ENCODE results near the gene SHISA9.

Gene SHISA9

GRCh38 chr16:12904329-12904671, 2.9 kb downstream of the SHISA9 start:
- Histone ChIP-seq H3K27me3 (replicated peaks in 2 of 5; ENCODE audit: control insufficient read depth in 4 of 5, insufficient read depth in 5 of 5, low read length in 4 of 5) (peaks cover 5 to 92% (median 39%) of the 10 kb centered on the region in 5 experiments), H3K27ac (ENCODE audit: insufficient read depth in 1 of 2, low read depth in 1 of 2, low read length in 2 of 2, poor library complexity in 1 of 2, severe bottlenecking in 2 of 2) (no peak overlapping the region), H3K4me1 (ENCODE audit: control extremely low read depth in 1 of 4, control insufficient read depth in 4 of 4, insufficient read depth in 4 of 4, low read length in 3 of 4) (peaks cover 0 to 25% (median 14%) of the 10 kb centered on the region in 4 experiments), H3K4me3 (ENCODE audit: control insufficient read depth in 1 of 7, extremely low read depth in 1 of 7, insufficient read depth in 4 of 7, low read depth in 2 of 7, low read length in 6 of 7) (no peak overlapping the region), H3K36me3 (ENCODE audit: control insufficient read depth in 4 of 4, insufficient read depth in 4 of 4, low read length in 3 of 4) (no peaks in the 10 kb centered on the region), H3K9me3 (ENCODE audit: control extremely low read depth in 1 of 5, control insufficient read depth in 4 of 5, insufficient read depth in 2 of 5, low read depth in 1 of 5, low read length in 4 of 5) (no peaks in the 10 kb centered on the region)
- DNase-seq: no peak
- ChIA-PET POLR2A (no interaction called here), CTCF (interaction anchor here (1.3 to 2.4 kb wide), 2 partner anchors 10 to 548 kb away, joined by 3 to 7 read pairs; no protein-coding TSS in a partner anchor)
- WGBS (ENCODE audit: insufficient coverage): 25% methylated on average over 7 of the region's 7 CpGs

DNA sequence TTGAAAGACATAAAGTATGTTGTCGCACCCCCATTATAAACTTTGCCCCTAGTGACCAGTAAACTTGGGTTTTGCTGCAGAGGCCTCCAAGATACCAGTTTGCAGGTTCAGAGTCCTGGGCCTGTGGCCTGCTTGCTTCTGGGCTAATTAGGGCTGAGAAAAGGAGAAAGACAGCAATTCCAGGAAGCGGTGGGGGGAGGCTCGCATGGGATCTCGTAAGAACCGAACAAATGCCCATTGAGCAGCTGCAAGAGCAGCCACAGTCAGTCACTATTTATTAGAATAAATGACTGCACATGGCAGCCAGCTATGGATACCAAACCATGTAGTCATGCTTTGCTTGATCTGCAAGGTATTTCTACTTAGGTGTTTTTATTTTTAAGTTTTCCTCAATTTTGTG, 4.9 kb downstream of the SHISA9 start:
- H3K36me3 ChIP-seq (ENCODE audit: control insufficient read depth in 4 of 4, insufficient read depth in 4 of 4, low read length in 3 of 4): no peaks in the 10 kb centered on the region
- CTCF ChIA-PET: no interaction called here
- peaks cover 0 to 4% (median 0%) of the 10 kb centered on the region in 5 experiments for H3K9me3 ChIP-seq (ENCODE audit: control extremely low read depth in 1 of 5, control insufficient read depth in 4 of 5, insufficient read depth in 2 of 5, low read depth in 1 of 5, low read length in 4 of 5)
- peaks cover 0 to 25% (median 11%) of the 10 kb centered on the region in 4 experiments for H3K4me1 ChIP-seq (ENCODE audit: control extremely low read depth in 1 of 4, control insufficient read depth in 4 of 4, insufficient read depth in 4 of 4, low read length in 3 of 4)
- peaks cover 0 to 75% (median 26%) of the 10 kb centered on the region in 5 experiments for H3K27me3 ChIP-seq (replicated peaks in 2 of 5; ENCODE audit: control insufficient read depth in 4 of 5, insufficient read depth in 5 of 5, low read length in 4 of 5)
- H3K4me3 ChIP-seq (ENCODE audit: control insufficient read depth in 1 of 7, extremely low read depth in 1 of 7, insufficient read depth in 4 of 7, low read depth in 2 of 7, low read length in 6 of 7): no peak overlapping the region
- no peak overlapping the region for H3K27ac ChIP-seq (ENCODE audit: insufficient read depth in 1 of 2, low read depth in 1 of 2, low read length in 2 of 2, poor library complexity in 1 of 2, severe bottlenecking in 2 of 2)
- no peak for DNase-seq
- POLR2A ChIA-PET: no interaction called here
- WGBS (ENCODE audit: insufficient coverage): 80% methylated on average over 5 of the region's 5 CpGs

- H3K9me3 ChIP-seq (ENCODE audit: control extremely low read depth in 1 of 5, control insufficient read depth in 4 of 5, insufficient read depth in 2 of 5, low read depth in 1 of 5, low read length in 4 of 5): peaks cover 0 to 4% (median 0%) of the 10 kb centered on the region in 5 experiments
- CTCF ChIA-PET: interaction anchor here (1.4 kb wide), 1 partner anchor 547 kb away, joined by 4 read pairs; no protein-coding TSS in a partner anchor
- no peak overlapping the region for H3K27ac ChIP-seq (ENCODE audit: insufficient read depth in 1 of 2, low read depth in 1 of 2, low read length in 2 of 2, poor library complexity in 1 of 2, severe bottlenecking in 2 of 2)
- peaks cover 0 to 69% (median 26%) of the 10 kb centered on the region in 5 experiments for H3K27me3 ChIP-seq (replicated peaks in 2 of 5; ENCODE audit: control insufficient read depth in 4 of 5, insufficient read depth in 5 of 5, low read length in 4 of 5)
- WGBS (ENCODE audit: insufficient coverage): 100% methylated on average over 4 of the region's 5 CpGs
- POLR2A ChIA-PET: no interaction called here
- no peaks in the 10 kb centered on the region for H3K36me3 ChIP-seq (ENCODE audit: control insufficient read depth in 4 of 4, insufficient read depth in 4 of 4, low read length in 3 of 4)
- peaks cover 0 to 20% (median 9%) of the 10 kb centered on the region in 4 experiments for H3K4me1 ChIP-seq (ENCODE audit: control extremely low read depth in 1 of 4, control insufficient read depth in 4 of 4, insufficient read depth in 4 of 4, low read length in 3 of 4)
- H3K4me3 ChIP-seq (ENCODE audit: control insufficient read depth in 1 of 7, extremely low read depth in 1 of 7, insufficient read depth in 4 of 7, low read depth in 2 of 7, low read length in 6 of 7): no peak overlapping the region
- no peak for DNase-seq
Measured at GRCh38 chr16:12906765-12907516, 5.5 kb downstream of the SHISA9 start.

DNA sequence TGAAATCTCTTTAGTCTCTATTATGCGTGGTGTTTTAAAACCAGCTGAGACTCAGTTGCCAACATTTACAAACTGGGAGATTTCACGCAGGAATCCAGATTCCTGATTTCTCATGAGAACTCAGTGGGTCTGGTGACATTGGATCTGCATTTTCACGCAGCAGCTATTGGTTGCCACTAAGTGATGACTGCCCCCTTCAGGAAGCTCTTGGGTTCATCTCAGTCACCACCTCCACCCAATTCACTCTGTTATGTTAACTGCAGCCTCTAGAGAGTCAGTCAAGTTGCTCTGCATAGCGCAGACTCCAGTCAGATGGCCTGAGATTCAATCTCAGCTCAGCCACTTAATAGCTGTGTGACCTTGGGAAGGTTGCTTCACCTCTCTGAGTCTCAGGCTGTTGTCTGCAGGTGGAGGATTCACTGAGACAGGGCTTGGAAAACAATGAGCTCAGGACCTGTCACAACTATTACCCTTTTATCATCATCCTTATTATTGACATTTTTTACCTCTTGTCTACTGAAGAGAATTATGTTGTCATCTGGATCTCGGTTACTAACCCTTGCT, 6.4 kb downstream of the SHISA9 start:
- Histone ChIP-seq H3K36me3 (ENCODE audit: control insufficient read depth in 4 of 4, insufficient read depth in 4 of 4, low read length in 3 of 4) (no peaks in the 10 kb centered on the region), H3K9me3 (ENCODE audit: control extremely low read depth in 1 of 5, control insufficient read depth in 4 of 5, insufficient read depth in 2 of 5, low read depth in 1 of 5, low read length in 4 of 5) (peaks cover 0 to 4% (median 0%) of the 10 kb centered on the region in 5 experiments), H3K27me3 (replicated peaks in 2 of 5; ENCODE audit: control insufficient read depth in 4 of 5, insufficient read depth in 5 of 5, low read length in 4 of 5) (peaks cover 0 to 61% (median 26%) of the 10 kb centered on the region in 5 experiments), H3K4me3 (ENCODE audit: control insufficient read depth in 1 of 7, extremely low read depth in 1 of 7, insufficient read depth in 4 of 7, low read depth in 2 of 7, low read length in 6 of 7) (no peak overlapping the region), H3K4me1 (ENCODE audit: control extremely low read depth in 1 of 4, control insufficient read depth in 4 of 4, insufficient read depth in 4 of 4, low read length in 3 of 4) (peaks cover 0 to 13% (median 3%) of the 10 kb centered on the region in 4 experiments), H3K27ac (ENCODE audit: insufficient read depth in 1 of 2, low read depth in 1 of 2, low read length in 2 of 2, poor library complexity in 1 of 2, severe bottlenecking in 2 of 2) (no peak overlapping the region)
- POLR2A ChIA-PET: no interaction called here
- peak in 1 of 3 donors; percentile 21 for DNase-seq
- 70% methylated on average over 5 of the region's 5 CpGs for WGBS (ENCODE audit: insufficient coverage)
- CTCF ChIA-PET: interaction anchor here (1.4 kb wide), 1 partner anchor 546 kb away, joined by 4 read pairs; no protein-coding TSS in a partner anchor

DNA sequence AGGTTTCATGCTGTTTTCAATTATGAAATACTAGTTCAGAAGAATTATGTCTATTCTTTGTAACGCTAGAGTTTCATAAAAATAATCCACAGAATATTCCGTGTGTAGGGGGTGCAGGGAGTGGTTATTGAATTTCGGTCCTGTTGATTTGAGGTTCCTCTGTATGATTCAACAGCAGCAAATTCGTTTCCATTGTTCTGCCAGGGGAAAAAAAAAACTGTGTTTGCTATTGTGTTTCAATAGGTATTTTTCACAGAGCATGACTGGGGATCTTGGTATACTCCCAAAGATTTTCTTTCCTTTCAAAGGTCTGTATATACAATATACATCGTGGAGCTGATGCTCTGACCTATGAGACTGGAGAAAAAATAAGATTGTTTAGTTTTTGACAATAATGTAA, 15.8 kb downstream of the SHISA9 start:
- H3K27ac ChIP-seq (ENCODE audit: insufficient read depth in 1 of 2, low read depth in 1 of 2, low read length in 2 of 2, poor library complexity in 1 of 2, severe bottlenecking in 2 of 2): no peak overlapping the region
- WGBS (ENCODE audit: insufficient coverage): 86% methylated on average over 2 of the region's 5 CpGs
- POLR2A ChIA-PET: no interaction called here
- CTCF ChIA-PET: no interaction called here
- no peak overlapping the region for H3K4me3 ChIP-seq (ENCODE audit: control insufficient read depth in 1 of 7, extremely low read depth in 1 of 7, insufficient read depth in 4 of 7, low read depth in 2 of 7, low read length in 6 of 7)
- H3K4me1 ChIP-seq (ENCODE audit: control extremely low read depth in 1 of 4, control insufficient read depth in 4 of 4, insufficient read depth in 4 of 4, low read length in 3 of 4): no peaks in the 10 kb centered on the region
- peaks cover 0 to 5% (median 0%) of the 10 kb centered on the region in 5 experiments for H3K27me3 ChIP-seq (replicated peaks in 2 of 5; ENCODE audit: control insufficient read depth in 4 of 5, insufficient read depth in 5 of 5, low read length in 4 of 5)
- no peaks in the 10 kb centered on the region for H3K36me3 ChIP-seq (ENCODE audit: control insufficient read depth in 4 of 4, insufficient read depth in 4 of 4, low read length in 3 of 4)
- H3K9me3 ChIP-seq (ENCODE audit: control extremely low read depth in 1 of 5, control insufficient read depth in 4 of 5, insufficient read depth in 2 of 5, low read depth in 1 of 5, low read length in 4 of 5): no peaks in the 10 kb centered on the region
- DNase-seq: no peak

DNA sequence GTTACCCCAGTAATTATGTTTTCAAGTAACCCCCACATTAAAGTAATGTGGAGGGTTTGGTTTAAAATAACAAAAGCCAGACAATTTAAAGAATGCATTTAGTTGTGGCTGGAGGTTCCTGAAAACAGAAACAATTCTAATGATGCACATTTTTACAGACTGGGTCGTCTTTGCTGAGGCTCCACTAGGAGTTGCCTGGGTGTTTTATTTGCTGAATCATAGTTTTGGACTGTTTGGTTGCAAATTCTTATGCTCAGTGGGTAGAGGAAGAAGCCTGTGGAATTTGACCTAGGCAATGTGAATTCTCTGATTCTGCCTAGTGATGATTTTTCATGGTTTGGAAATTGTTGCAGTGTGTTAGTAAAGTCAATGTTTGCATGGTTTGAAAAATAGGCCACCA, 16.3 kb downstream of the SHISA9 start:
- ChIA-PET CTCF (no interaction called here), POLR2A (no interaction called here)
- Histone ChIP-seq H3K36me3 (ENCODE audit: control insufficient read depth in 4 of 4, insufficient read depth in 4 of 4, low read length in 3 of 4) (no peaks in the 10 kb centered on the region), H3K4me1 (ENCODE audit: control extremely low read depth in 1 of 4, control insufficient read depth in 4 of 4, insufficient read depth in 4 of 4, low read length in 3 of 4) (no peaks in the 10 kb centered on the region), H3K27me3 (replicated peaks in 2 of 5; ENCODE audit: control insufficient read depth in 4 of 5, insufficient read depth in 5 of 5, low read length in 4 of 5) (peaks cover 0 to 5% (median 0%) of the 10 kb centered on the region in 5 experiments), H3K4me3 (ENCODE audit: control insufficient read depth in 1 of 7, extremely low read depth in 1 of 7, insufficient read depth in 4 of 7, low read depth in 2 of 7, low read length in 6 of 7) (no peak overlapping the region), H3K27ac (ENCODE audit: insufficient read depth in 1 of 2, low read depth in 1 of 2, low read length in 2 of 2, poor library complexity in 1 of 2, severe bottlenecking in 2 of 2) (no peak overlapping the region), H3K9me3 (ENCODE audit: control extremely low read depth in 1 of 5, control insufficient read depth in 4 of 5, insufficient read depth in 2 of 5, low read depth in 1 of 5, low read length in 4 of 5) (no peaks in the 10 kb centered on the region)
- DNase-seq: no peak
- 40% methylated on average over 1 of the region's 1 CpG for WGBS (ENCODE audit: insufficient coverage)

GRCh38 chr16:12920739-12921138, 19.3 kb downstream of the SHISA9 start:
- no peaks in the 10 kb centered on the region for H3K9me3 ChIP-seq (ENCODE audit: control extremely low read depth in 1 of 5, control insufficient read depth in 4 of 5, insufficient read depth in 2 of 5, low read depth in 1 of 5, low read length in 4 of 5)
- H3K36me3 ChIP-seq (ENCODE audit: control insufficient read depth in 4 of 4, insufficient read depth in 4 of 4, low read length in 3 of 4): no peaks in the 10 kb centered on the region
- DNase-seq: peak in 1 of 3 donors; percentile 24
- 83% methylated on average over 1 of the region's 4 CpGs for WGBS (ENCODE audit: insufficient coverage)
- no peak overlapping the region for H3K4me3 ChIP-seq (ENCODE audit: control insufficient read depth in 1 of 7, extremely low read depth in 1 of 7, insufficient read depth in 4 of 7, low read depth in 2 of 7, low read length in 6 of 7)
- peaks cover 0 to 11% (median 0%) of the 10 kb centered on the region in 5 experiments for H3K27me3 ChIP-seq (replicated peaks in 2 of 5; ENCODE audit: control insufficient read depth in 4 of 5, insufficient read depth in 5 of 5, low read length in 4 of 5)
- H3K27ac ChIP-seq (ENCODE audit: insufficient read depth in 1 of 2, low read depth in 1 of 2, low read length in 2 of 2, poor library complexity in 1 of 2, severe bottlenecking in 2 of 2): no peak overlapping the region
- POLR2A ChIA-PET: no interaction called here
- CTCF ChIA-PET: no interaction called here
- no peaks in the 10 kb centered on the region for H3K4me1 ChIP-seq (ENCODE audit: control extremely low read depth in 1 of 4, control insufficient read depth in 4 of 4, insufficient read depth in 4 of 4, low read length in 3 of 4)

Measured in common myeloid progenitor, CD34-positive (primary cell).